ENCODE data around the gene PTPN4.

GRCh38 chr2:119857742-119858141, 98.0 kb downstream of the PTPN4 start:
- TF ChIP-seq ARNTL (CRISPR knock-in tag; IDR thresholded peaks at IDR 0.05; ENCODE audit: borderline replicate concordance, low read depth): no peak
- TF ChIP-seq PATZ1 (CRISPR knock-in tag; IDR thresholded peaks at IDR 0.05; ENCODE audit: borderline replicate concordance): no peak
- no peak for TF ChIP-seq ZNF8 (CRISPR knock-in tag; IDR thresholded peaks at IDR 0.05)
- no peak for TF ChIP-seq CSDC2 (CRISPR knock-in tag; IDR thresholded peaks at IDR 0.05)
- no peak for TF ChIP-seq TCF4 (CRISPR knock-in tag; IDR thresholded peaks at IDR 0.05; ENCODE audit: borderline replicate concordance)
- no peak for TF ChIP-seq GLIS3 (CRISPR knock-in tag; IDR thresholded peaks at IDR 0.05)
- no peak for TF ChIP-seq ISL1 (CRISPR knock-in tag; IDR thresholded peaks at IDR 0.05)
